HG02763 (cell line): ENCODE results near the gene TRIM34.
A peak's percentile ranks its signal among the peaks of the same experiment; 100 is the strongest.
"Not testable (repeated sequence)": the region's sequence is repeated elsewhere in the genome, so short reads cannot be mapped to it uniquely, and the experiment has no call there.

ENCODE experiments used
- ATAC-seq: cut with Tn5 transposase; IDR thresholded peaks from one replicate; pipeline ENCODE4 v1.9.1; 2021; ENCODE audit warnings: mild to moderate bottlenecking, moderate library complexity; ENCODE audit not compliant: unreplicated experiment

The TRIM34 gene

GRCh38 chr11:5683620-5684019 is 58.8 kb downstream of the TRIM34 start:
- not testable (repeated sequence) for ATAC-seq

- peak; percentile 16 for ATAC-seq
Observed at GRCh38 chr11:5684036-5684645, 59.3 kb downstream of the TRIM34 start.

- peak; percentile 72 for ATAC-seq
Observed at GRCh38 chr11:5684646-5685362, 60.0 kb downstream of the TRIM34 start, which contains the start of gene TRIM5. TRIM5 (minus strand) TSS chr11:5685074; CDS start chr11:5680177, 4,897 bp downstream.

GRCh38 chr11:5686426-5686825 is 61.6 kb downstream of the TRIM34 start:
- ATAC-seq = no peak

- no peak for ATAC-seq
Observed at GRCh38 chr11:5688482-5688881, 63.7 kb downstream of the TRIM34 start.

- ATAC-seq = peak; percentile 70
Observed at GRCh38 chr11:5689551-5689983, 64.8 kb downstream of the TRIM34 start, which contains the start of gene TRIM22. TRIM22 (plus strand) TSS chr11:5689790; CDS start chr11:5696233, 6,443 bp downstream.

GRCh38 chr11:5690216-5690615 is 65.4 kb downstream of the TRIM34 start:
- ATAC-seq = no peak

GRCh38 chr11:5690736-5691135 is 65.9 kb downstream of the TRIM34 start:
- ATAC-seq = no peak

GRCh38 chr11:5691238-5691963 is 66.6 kb downstream of the TRIM34 start:
- not testable (repeated sequence) for ATAC-seq

- no peak for ATAC-seq
Observed at GRCh38 chr11:5691964-5692361, 67.2 kb downstream of the TRIM34 start.
